ENCODE data around the gene CDC14B.

GRCh38 chr9:96484521-96484931 is 135.1 kb downstream of the CDC14B start:
- no peak for TF ChIP-seq GATA3 (IDR thresholded peaks at IDR 0.05; ENCODE audit: low read depth, low read length)
- TF ChIP-seq GATA2 (IDR thresholded peaks at IDR 0.05; ENCODE audit: low read depth, low read length): no peak
